HepG2 (cell line): ENCODE data around the gene VAV2. TPM values are rescaled to one million over a fixed set of nuclear protein-coding genes. Genes with fewer than 3 reads are reported as not detected.

Experiments
- ATAC-seq: fragments of 200-7000 bp; cut with Tn5 transposase; 3 replicates; pipeline ENCODE4 v1.9.1; 2020; ENCODE audit warnings: mild to moderate bottlenecking, moderate library complexity
- BruUV-seq: library from RNA; stranded (reverse); fragments of 400-500 nt; replicated peaks from 2 replicates; lab custom pipeline; 2021; lab: Mats Ljungman, UMichigan
- CTCF ChIA-PET: fragments of 300-600 bp; formaldehyde crosslinking; extraction: SDS; loops from one replicate; lab custom pipeline; 2021; ENCODE audit warnings: low total read pairs, inconsistent platforms, low intra/inter-chr PET ratio; lab: Yijun Ruan, JAX
- POLR2A ChIA-PET: fragments of 350-600 bp; sonication (Branson Sonifier 250); formaldehyde crosslinking; loops from one replicate; lab custom pipeline; 2020; ENCODE audit warnings: antibody characterized with exemption, inconsistent platforms; lab: Yijun Ruan, JAX
- DNase-seq: peaks from one replicate; pipeline ENCODE4 v3.0.0-alpha.2; 2015; ENCODE audit warnings: low spot score
- FAIRE-seq: peaks from 3 replicates; lab custom pipeline; 2011; peaks lifted over from hg19 to GRCh38; lab: Jason Lieb, UNC
- H2AFZ ChIP-seq: one replicate; pipeline ENCODE4 v1.6.1; 2011; ENCODE audit warnings: low read length, inconsistent platforms
- H3K27ac ChIP-seq: fragments of 300-600 bp; 3 replicates; pipeline ENCODE4 v1.8.0; 2011; ENCODE audit warnings: mixed run types, mild to moderate bottlenecking, mixed read lengths, low read length, inconsistent platforms; ENCODE audit not compliant: insufficient read depth; ENCODE audit errors: extremely low read length
- H3K27me3 ChIP-seq, 2 experiments: fragments of 200-600 bp in 1 of 2; 2 replicates in 1 of 2; 3 replicates in 1 of 2; pipeline versions ENCODE4 v1.6.0 to v1.8.0; 2011; ENCODE audit warnings: low read length in 2 of 2, mild to moderate bottlenecking in 2 of 2, moderate library complexity in 2 of 2, inconsistent platforms in 1 of 2; ENCODE audit not compliant: insufficient read depth in 2 of 2, control insufficient read depth in 1 of 2
- H3K36me3 ChIP-seq, 2 experiments: fragments of 200-600 bp in 1 of 2; replicated peaks in 1 of 2; 2 replicates in 1 of 2; 3 replicates in 1 of 2; pipeline versions ENCODE4 v1.5.1 to v1.8.0; 2011; ENCODE audit warnings: low read length in 2 of 2, inconsistent platforms in 1 of 2; ENCODE audit not compliant: insufficient read depth in 2 of 2, control insufficient read depth in 1 of 2
- H3K4me1 ChIP-seq: 2 replicates; pipeline ENCODE4 v1.5.1; 2012; ENCODE audit warnings: low read length, inconsistent platforms; ENCODE audit not compliant: insufficient read depth
- H3K4me2 ChIP-seq: 2 replicates; pipeline ENCODE4 v1.6.0; 2011; ENCODE audit warnings: low read depth, low read length, inconsistent platforms
- H3K4me3 ChIP-seq, 3 experiments: fragments of 200-600 bp in 1 of 3; sonication (generic), shearing (Covaris generic) in 1 of 3; replicated peaks in 1 of 3; 2 replicates each; pipeline ENCODE4 v1.5.1; 2011 to 2016; ENCODE audit warnings: low read length in 3 of 3, inconsistent platforms in 2 of 3, low read depth in 2 of 3, mild to moderate bottlenecking in 2 of 3, control low read depth in 1 of 3, mixed read lengths in 1 of 3; ENCODE audit not compliant: insufficient read depth in 1 of 3
- H3K79me2 ChIP-seq: one replicate; pipeline ENCODE4 v1.6.1; 2011; ENCODE audit warnings: low read length, inconsistent platforms; ENCODE audit not compliant: insufficient read depth
- H3K9ac ChIP-seq: 2 replicates; pipeline ENCODE4 v1.6.0; 2011; ENCODE audit warnings: mild to moderate bottlenecking, low read depth, low read length, inconsistent platforms; ENCODE audit not compliant: insufficient read depth
- H3K9me3 ChIP-seq: 2 replicates; pipeline ENCODE4 v1.5.1; 2012; ENCODE audit warnings: mild to moderate bottlenecking, low read length
- H4K20me1 ChIP-seq: 2 replicates; pipeline ENCODE4 v1.6.0; 2011; ENCODE audit warnings: inconsistent platforms, mild to moderate bottlenecking, low read length, moderate library complexity; ENCODE audit not compliant: insufficient read depth
- AGO2 ChIP-seq: fragments of 200-400 bp; formaldehyde crosslinking; optimal IDR thresholded peaks from 2 replicates; pipeline ENCODE3; 2017; ENCODE audit warnings: mild to moderate bottlenecking, low read depth, low read length, moderate library complexity
- ATF7 ChIP-seq, 2 experiments: fragments of 450-650 bp in 1 of 2; sonication (generic) in 1 of 2; formaldehyde crosslinking in 1 of 2; IDR thresholded peaks; 2 replicates each; pipeline versions ENCODE4 v1.4.0 to v1.6.1; 2016 to 2020; ENCODE audit warnings: antibody characterized with exemption in 1 of 2, mild to moderate bottlenecking in 1 of 2, missing genetic modification reagents in 1 of 2
- CEBPB ChIP-seq: IDR thresholded peaks from 2 replicates; pipeline ENCODE4 v1.6.1; 2011; ENCODE audit warnings: low read depth, low read length, improper control_type of control experiment, borderline replicate concordance
- CREBL2 ChIP-seq: sonication (generic); formaldehyde crosslinking; IDR thresholded peaks from 2 replicates; pipeline ENCODE4 v1.8.1; 2023; ENCODE audit warnings: missing genetic modification reagents, mild to moderate bottlenecking, borderline replicate concordance
- HNF4A ChIP-seq: sonication (generic); formaldehyde crosslinking; IDR thresholded peaks from 2 replicates; pipeline ENCODE4 v1.4.0; 2020; ENCODE audit warnings: missing genetic modification reagents
- HOXD1 ChIP-seq: sonication (generic); formaldehyde crosslinking; IDR thresholded peaks from 2 replicates; pipeline ENCODE4 v1.5.0; 2020; ENCODE audit warnings: missing genetic modification reagents
- MAF1 ChIP-seq: sonication (generic); formaldehyde crosslinking; IDR thresholded peaks from 2 replicates; pipeline ENCODE4 v1.5.0; 2020; ENCODE audit warnings: missing genetic modification reagents, borderline replicate concordance
- PHB2 ChIP-seq: fragments of 450-650 bp; IDR thresholded peaks from 2 replicates; pipeline ENCODE4 v1.6.1; 2018; ENCODE audit not compliant: partially characterized antibody
- ZNF296 ChIP-seq: sonication (generic); formaldehyde crosslinking; conservative IDR thresholded peaks from 2 replicates; pipeline ENCODE4 v1.5.0; 2020; ENCODE audit warnings: mild to moderate bottlenecking, missing genetic modification reagents
- WGBS: methylation state at CpG from one replicate; pipeline ENCODE4 v1.1.6; 2017; ENCODE audit warnings: low lambda C conversion rate; 5-methylcytosine and 5-hydroxymethylcytosine counted together
- in situ Hi-C: cut with HindIII; loops from 2 replicates; pipeline ENCODE4 v1.10.0; 2017; ENCODE audit warnings: low pct_unique_long_range_greater_than_20kb; ENCODE audit not compliant: extremely low pct_ligation_motif_present
- intact Hi-C: fragments of 100-400 bp; cut with micrococcal nuclease; formaldehyde crosslinking; loops from one replicate; pipeline ENCODE4 v1.10.0; 2022; ENCODE audit not compliant: unreplicated experiment
- polyA plus RNA-seq, 8 experiments: library from polyadenylated mRNA; depleted of rRNA in 3 of 8; stranded (reverse) in 7 of 8; unstranded in 1 of 8; fragments of >200 nt; fragmentation: Illumina TruSeq in 4 of 8; extraction: Trizol in 4 of 8; gene quantifications; 2 replicates each; pipeline versions ENCODE4 v1.2.1 to v1.2.3, GENCODE V29; 2011 to 2016; ENCODE audit warnings: low read depth in 4 of 8, missing spikeins in 1 of 8, mixed read lengths in 1 of 8; ENCODE audit not compliant: insufficient read depth in 1 of 8
- total RNA-seq, 5 experiments: library from RNA; depleted of rRNA; stranded (reverse); fragments of >200 nt; fragmentation: Illumina TruSeq; extraction: Trizol; gene quantifications; 2 replicates each; pipeline ENCODE4 v1.2.3, GENCODE V29; 2016; ENCODE audit warnings: low read depth in 1 of 5

The VAV2 gene
- total and polyA plus RNA-seq, 2 of the 13 experiments (the other 11 are each of a cell fraction or from before 2014, with no cell fraction given), result 22.5 to 22.9 TPM

GRCh38 chr9:133797406-133798105, 194.6 kb downstream of the VAV2 start:
- peaks cover 13 to 70% of the 10 kb centered on the region in 2 experiments for H3K36me3 ChIP-seq
- H3K79me2 ChIP-seq, result no peaks in the 10 kb centered on the region
- H3K27ac ChIP-seq, result no peak overlapping the region
- in situ Hi-C loops, result no loop called here
- FAIRE-seq, result no peak
- no peak overlapping the region for H3K9ac ChIP-seq
- no peaks in the 10 kb centered on the region for H3K27me3 ChIP-seq
- H2AFZ ChIP-seq, result no peak overlapping the region
- no peak for TF ChIP-seq ZNF296 (CRISPR knock-in tag)
- no peak for TF ChIP-seq MAF1 (CRISPR knock-in tag)
- TF ChIP-seq CEBPB, result 0 out of 2 replicates have a peak, but pooled peaks have one; percentile 8
- peak; percentile 22; the same call in 1 of the 2 replicates for TF ChIP-seq ATF7 (IDR thresholded peaks at IDR 0.05)
- no peak for TF ChIP-seq ATF7 (CRISPR knock-in tag; IDR thresholded peaks at IDR 0.05)
- TF ChIP-seq HOXD1 (CRISPR knock-in tag), result no peak
- TF ChIP-seq HNF4A (CRISPR knock-in tag), result no peak
- peak; percentile 79 for TF ChIP-seq AGO2
- no peak for ATAC-seq
- no peak overlapping the region for H3K4me2 ChIP-seq
- H3K4me3 ChIP-seq, result no peak overlapping the region
- ChIA-PET POLR2A (no interaction called here), CTCF (no interaction called here)
- no TSS peak for BruUV-seq
- intact Hi-C loops, result no loop called here
- DNase-seq, result no peak
- H4K20me1 ChIP-seq, result peaks cover 6% of the 10 kb centered on the region; the same call in 1 of the 2 replicates
- over 99% methylated on average over 15 of the region's 22 CpGs for WGBS
- H3K4me1 ChIP-seq, result peaks cover 28% of the 10 kb centered on the region
- H3K9me3 ChIP-seq, result no peaks in the 10 kb centered on the region

- ATAC-seq (no peak), DNase-seq (no peak), FAIRE-seq (no peak)
- H3K4me3 ChIP-seq, result no peak overlapping the region
- no peak overlapping the region for H3K27ac ChIP-seq
- no peaks in the 10 kb centered on the region for H3K79me2 ChIP-seq
- CTCF ChIA-PET, result no interaction called here
- H3K4me1 ChIP-seq, result peaks cover 18% of the 10 kb centered on the region
- no peaks in the 10 kb centered on the region for H3K9me3 ChIP-seq
- BruUV-seq, result no TSS peak
- intact Hi-C loops, result no loop called here
- no peaks in the 10 kb centered on the region for H3K27me3 ChIP-seq
- 0 out of 2 replicates have a peak, but pooled peaks cover 4% of the 10 kb centered on the region for H4K20me1 ChIP-seq
- H3K9ac ChIP-seq, result no peak overlapping the region
- POLR2A ChIA-PET, result no interaction called here
- in situ Hi-C loops, result no loop called here
- no peak overlapping the region for H3K4me2 ChIP-seq
- H3K36me3 ChIP-seq, result peaks cover 19 to 76% of the 10 kb centered on the region in 2 experiments
- 100% methylated on average over 5 of the region's 11 CpGs for WGBS
- H2AFZ ChIP-seq, result no peak overlapping the region
- TF ChIP-seq CREBL2 (CRISPR knock-in tag) (no peak), PHB2 (no peak), AGO2 (peak; percentile 67)
These were observed 195.6 kb downstream of the VAV2 start for GRCh38 chr9:133796562-133796961.
